NCI-H2227 treated with DMSO at 0.1 percent for 48 hours (cell line): ENCODE results near the gene METTL26.
A peak's percentile ranks its signal among the peaks of the same experiment; 100 is the strongest.

Source experiments
- DNase-seq: peaks from one replicate; lab custom pipeline; 2025; lab: John Stamatoyannopoulos, UW

METTL26 gene

DNA sequence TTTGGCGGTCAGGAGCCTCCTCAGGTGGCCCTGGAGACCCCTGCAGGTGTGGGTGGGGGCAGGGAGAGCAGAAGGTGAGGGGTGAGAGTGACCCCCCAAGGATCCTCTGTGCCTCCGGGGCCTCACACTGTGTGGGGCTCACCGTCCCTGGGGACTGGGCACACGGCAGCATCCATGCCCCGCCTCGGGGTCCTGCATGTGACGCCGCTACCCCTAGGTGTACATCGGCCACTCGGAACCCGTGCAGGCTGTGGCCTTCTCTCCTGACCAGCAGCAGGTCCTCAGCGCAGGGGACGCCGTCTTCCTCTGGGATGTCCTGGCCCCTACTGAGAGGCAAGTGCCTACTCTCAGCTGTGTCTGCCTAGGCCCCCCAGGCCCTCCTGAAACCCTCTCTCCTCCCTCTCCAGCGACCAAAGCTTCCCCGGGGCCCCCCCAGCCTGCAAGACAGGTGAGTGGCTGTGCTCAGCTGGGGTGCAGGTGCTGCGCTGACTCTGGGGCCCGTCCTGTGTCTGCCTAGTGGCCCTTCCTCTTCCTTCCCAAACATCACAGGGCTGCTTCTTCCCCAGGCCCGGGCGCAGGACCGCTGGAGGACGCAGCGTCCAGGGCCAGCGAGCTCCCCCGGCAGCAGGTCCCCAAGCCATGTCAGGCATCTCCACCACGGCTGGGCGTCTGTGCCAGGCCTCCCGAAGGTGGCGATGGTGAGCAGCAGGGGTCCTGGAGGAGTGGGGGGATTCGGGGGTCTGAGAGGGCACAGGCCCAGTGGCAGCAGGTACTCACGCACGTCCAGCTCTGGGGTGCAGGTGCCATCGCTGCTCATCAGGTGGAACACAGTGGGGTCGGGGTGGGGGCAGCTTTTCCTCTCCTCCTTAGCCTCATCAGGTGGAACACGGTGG lies 22.8 kb upstream of the METTL26 start:
- DNase-seq, result no peak

DNA sequence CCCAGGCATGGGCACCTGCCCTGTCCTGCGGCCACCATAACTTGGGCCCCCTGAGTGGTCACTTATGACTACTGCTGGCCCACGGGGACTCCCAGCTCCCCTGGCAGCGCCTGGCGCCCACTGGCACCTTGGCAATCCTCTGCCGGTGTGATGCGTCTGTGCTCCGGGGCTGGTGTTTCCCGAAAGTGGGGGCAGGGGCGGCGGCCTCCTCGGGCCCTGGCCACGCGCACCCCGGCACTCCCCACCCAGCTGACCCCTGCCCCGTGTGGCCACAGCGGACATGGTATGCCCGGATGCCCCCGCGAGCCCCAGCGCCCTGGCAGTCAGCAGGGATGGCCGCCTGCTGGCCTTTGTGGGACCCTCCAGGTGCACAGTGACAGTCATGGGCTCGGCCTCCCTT lies 21.4 kb upstream of the METTL26 start:
- DNase-seq, result no peak

DNA sequence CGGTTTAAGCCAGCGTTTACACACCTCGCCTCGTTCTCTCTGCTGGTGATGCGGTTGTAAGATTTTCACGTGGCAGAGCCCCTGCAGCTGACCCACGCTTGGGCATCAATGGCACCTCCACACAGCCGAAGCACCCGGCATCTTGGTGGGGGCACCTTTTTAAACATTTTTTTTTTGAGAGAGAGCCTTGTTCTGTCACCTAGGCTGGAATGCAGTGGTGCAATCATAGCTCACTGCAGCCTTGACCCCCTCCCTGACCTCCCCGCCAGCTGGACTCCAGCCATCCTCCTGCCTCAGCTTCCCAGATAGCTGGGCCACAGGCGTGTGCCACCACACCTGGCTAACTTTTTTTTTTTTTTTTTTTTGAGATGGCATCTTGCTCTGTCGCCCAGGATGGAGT lies 17.9 kb upstream of the METTL26 start:
- no peak for DNase-seq

DNA sequence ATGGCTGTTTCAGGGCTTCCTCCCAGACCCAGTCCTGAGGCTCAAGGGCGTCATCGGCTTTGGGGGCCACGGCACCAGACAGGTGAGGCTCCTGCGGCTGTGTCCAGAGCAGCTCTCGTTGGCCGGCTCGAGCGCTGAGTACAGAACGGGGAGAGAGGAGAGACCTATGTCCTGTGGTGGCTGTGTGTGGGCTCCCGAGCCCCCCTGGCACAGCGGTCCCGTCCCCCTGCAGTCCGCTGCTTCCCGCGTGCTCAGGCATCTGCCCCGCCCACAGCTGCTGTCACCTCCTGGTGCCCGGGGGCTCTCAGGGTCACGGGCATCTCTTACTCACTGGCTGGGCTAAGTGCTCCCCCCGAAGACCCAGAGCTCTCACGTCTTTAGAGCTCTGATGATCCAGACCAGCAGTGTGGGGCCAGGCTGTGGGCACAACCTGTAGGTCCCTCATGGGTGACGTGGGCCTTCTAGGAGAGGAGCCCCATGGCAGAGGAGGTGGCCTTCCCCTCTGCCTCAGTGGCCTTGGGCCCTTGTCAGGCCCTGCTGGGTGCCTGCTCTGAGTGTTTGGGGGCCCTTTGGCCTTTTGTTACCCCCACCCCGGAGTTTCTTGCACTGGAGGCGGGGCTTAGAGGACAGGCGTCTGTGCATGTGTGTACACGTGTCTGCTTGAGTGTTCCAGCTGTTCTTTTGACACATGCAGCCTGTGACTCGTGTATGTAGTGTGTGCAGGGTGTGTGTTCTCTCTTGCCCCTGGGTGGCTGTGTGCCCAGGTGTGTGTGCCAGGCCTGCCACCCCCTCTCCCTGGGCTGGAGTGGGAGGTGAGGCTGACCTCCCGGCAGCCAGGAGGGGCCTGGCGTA lies 16.6 kb upstream of the METTL26 start:
- no peak for DNase-seq

DNA sequence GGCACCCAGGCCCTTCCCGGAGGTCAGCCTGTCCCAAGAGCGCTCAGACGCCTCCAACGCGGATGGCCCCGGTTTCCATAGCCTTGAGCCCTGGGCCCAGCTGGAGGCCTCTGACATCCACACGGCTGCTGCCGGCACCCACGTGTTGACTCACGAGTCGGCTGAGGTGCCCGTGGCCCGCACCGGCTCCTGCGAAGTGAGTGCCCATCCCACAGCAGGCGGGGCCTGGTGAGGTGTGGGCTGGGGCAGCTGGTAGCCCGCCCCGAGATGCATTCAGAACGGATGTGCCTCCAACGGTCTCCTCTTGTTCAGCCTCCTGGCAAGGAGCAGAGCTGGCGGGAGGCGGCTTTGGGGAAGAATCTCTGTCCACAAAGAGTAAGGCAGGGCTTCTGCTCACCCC lies 15.7 kb upstream of the METTL26 start:
- no peak for DNase-seq

DNA sequence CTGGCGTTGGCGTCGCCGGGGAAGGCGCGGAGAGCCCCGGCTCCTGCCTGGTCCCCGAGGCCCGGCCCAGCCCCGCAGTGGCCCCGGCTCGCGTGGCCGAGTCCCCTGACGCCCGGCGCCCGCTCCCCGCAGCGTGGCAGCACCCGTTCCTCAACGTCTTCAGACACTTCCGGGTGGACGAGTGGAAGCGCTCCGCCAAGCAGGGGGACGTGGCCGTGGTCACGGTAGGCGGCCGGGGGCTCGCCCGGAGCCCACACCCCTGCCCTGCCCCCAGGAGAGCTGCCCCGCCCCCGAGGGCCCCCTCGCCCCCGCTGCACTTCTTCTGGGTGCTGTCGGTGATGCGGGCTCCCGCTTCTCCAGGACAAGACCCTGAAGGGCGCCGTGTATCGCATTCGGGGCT lies 13.5 kb upstream of the METTL26 start:
- DNase-seq, result no peak

DNA sequence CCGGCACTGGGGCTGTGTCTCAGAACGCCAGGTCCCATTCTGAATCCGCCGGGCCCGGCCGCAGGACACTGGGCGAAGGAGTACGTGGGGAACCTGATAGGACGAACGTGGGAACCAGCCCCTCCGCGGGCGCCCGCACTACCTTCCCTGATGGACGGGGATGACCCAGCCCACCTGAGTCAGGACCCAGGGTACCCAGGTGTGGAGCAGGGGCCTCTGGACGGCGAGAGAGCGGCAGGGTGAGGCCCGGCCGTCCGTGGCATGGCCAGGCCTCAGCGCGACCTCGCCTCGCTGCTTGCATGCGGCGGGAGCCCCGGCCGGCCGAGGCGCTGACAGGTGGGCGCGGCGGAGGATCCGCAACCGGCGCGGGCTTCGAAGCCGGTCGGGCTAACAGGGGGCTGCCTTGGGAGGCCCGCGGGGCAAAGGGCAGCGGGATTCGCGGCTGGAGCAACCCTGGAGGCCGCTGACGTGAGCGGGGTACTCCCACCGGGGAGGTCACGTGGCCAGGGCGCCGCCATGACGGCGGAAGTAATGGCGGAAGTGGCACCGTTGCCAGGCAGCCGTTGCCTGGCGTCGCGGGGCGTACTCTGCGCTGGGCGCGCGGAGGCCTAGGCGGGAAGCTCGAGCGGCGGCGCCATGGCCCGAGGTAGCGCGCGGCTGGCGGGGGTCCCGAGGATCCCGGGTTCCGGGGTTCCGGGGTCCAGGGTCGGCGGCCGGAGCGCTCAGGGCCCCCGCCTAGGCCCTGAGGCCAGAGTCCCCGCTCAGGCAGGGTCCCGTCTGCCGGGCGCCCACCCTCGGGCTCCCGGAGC lies 12.9 kb upstream of the METTL26 start, which contains the start of gene WDR90:
Gene WDR90 (plus strand): TSS at position 585 of the 809 bp plus-strand sequence. CDS start 52 bp downstream, at position 637.
- peak; percentile 89 for DNase-seq

DNA sequence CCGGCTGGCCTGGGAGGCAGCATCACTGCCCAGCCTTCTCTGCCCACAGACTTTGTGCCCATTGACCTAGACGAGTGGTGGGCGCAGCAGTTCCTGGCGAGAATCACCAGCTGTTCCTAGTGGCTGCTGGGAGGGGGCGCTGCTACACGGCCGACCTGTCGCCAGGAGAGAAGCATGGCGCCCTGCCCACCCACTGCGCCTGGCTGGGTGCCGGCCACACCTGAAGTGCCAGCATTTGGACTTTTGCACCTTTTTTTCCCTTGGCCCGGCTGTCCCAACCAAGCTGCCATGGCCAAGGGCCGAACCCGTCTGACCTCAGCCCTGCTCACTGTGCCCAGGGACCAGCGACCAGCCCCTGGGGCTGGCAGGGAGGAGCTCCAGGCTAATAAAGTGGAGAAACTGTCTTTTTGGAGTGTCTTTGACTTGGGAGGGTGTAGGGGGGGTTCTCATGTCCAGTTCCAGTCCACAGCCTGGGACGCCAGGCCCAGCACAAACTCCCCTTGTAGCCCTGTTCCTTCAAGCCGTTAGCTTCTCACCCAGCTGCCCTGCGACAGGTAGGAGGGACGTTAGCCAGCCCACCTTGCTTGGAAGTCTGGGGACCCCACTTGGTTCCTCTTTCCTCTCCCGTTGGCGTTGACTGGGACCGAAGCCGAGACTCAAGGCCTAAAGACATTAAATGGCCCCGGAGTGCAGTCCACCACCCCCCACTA lies 12.1 kb upstream of the METTL26 start:
- peak; percentile 7 for DNase-seq

DNA sequence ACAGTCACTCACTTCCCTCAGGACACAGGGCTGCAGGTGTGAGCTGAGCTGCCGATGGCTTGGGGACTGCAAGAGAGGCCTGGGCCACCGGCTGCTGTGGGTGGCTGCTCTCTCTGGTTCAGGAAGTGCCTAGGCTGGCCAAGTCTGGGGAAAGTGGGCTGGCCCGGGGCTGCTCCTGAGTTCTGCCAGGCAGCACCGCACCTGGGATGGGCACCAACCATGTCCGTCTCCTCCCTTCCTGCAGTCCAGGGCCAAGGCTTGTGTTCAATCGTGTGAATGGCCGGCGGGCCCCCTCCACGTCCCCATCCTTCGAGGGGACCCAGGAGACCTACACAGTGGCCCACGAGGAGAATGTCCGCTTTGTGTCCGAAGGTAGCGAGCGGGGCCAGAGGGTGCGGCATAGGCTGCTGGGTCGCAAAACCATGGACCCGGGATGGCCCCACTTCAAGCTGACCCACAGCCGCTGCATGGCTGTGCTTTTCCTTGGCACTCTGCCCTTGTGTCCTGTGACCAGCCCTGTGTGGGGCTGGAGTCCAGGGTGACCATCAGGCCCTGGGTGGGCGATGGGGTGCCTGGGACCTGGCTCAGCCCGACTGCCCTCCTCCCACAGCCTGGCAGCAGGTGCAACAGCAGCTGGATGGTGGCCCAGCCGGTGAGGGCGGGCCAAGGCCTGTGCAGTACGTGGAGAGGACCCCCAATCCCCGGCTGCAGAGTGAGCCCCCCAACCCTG lies 11.2 kb upstream of the METTL26 start:
- DNase-seq, result no peak

DNA sequence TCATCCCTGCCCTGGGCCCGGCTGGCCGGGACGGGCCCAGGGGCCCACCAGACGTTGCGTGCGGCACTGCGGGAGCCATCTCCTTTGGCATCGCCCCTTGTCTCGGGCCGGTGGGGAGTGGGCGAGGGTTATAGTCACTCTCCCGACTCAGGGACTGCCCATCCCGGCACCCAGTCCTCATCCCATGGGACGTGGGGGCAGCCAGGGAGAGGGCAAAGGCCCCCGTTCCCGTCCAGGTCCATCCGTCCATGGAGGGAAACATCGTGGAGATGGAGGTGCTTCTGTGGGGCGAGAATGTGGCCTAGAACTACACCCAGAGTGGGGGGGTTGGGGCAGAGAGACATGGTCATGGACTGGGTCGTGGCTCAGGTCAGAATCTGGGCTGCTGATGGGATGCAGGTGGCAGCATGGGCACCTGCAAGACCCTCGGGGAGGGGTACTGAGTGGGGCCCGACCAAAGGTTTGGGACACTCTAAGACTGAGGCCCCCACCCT lies 10.6 kb upstream of the METTL26 start:
- no peak for DNase-seq

DNA sequence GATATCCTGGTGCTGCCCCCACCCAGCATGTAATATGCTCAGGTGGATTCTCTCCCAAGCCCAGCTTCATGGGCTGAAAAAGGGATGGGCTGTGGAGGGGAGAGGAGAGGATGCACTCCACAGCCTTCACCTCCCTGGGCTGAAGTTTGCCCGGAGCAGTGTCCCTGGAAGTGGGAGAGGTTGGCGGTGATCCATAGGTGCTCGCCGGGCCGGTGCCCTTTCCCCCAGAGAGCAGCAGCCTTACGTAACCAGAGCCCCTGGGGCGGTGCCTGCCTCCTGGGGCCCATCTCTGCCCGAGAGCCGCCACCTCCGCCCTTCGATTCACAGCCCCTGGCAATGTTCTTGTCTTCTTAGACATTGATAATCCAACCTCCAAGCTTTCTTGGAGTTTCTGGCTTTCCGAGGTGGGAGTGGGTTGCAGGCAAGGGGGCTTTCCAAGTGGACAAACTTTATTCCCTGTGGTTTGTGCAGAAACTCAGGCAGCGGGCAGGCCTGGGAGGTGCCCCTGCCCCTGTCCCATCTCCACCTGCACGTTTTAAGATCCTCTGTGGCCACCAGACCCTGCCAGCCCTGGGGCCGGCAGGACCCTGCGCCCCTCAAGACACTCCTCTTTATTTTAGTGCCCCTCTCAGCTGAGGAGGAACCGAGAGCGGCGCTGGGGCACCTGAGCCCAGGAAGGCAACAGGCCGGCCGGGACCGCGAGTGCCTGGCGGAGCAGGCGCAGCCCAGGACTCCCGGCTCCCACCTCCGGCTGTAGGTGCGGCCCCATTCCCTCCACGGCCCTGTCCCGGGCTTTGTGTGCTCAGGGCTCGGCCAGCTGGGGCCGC lies 10.0 kb upstream of the METTL26 start:
- no peak for DNase-seq

DNA sequence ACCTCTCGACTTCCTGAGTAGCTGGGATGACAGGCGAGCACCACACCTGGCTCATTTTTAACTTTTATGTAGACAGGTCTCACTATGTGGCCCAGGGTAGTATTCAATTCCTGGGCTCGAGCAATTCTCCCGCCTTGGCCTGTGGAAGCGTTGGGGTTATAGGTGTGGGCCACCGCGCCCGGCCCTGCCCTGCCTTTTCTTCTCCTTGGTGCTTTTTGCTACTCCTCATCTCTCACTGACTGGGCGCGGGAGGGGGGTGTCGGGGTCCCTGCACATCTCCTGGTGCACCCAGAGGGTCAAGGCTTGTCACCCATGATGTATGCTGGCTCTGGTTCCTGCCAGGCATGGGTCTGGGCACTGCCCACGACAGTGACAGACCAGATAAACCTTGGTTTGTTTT lies 8.5 kb upstream of the METTL26 start:
- no peak for DNase-seq

DNA sequence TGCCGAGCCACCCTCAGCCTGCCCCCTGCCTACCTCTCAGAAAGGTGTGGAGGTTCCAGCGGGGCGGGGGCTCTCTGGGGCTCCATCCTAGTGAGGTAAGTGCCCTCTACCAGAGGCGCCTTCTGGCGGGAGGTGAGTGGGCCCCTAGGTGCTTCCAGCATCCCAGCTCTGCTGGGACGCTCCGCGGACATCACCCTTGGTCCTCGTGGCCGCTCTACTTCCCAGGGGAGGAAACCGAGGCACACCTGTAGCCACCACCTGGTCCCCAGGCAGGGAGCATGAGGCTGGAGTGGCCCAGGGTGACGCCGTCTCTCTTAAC lies 6.9 kb upstream of the METTL26 start:
- DNase-seq, result no peak

DNA sequence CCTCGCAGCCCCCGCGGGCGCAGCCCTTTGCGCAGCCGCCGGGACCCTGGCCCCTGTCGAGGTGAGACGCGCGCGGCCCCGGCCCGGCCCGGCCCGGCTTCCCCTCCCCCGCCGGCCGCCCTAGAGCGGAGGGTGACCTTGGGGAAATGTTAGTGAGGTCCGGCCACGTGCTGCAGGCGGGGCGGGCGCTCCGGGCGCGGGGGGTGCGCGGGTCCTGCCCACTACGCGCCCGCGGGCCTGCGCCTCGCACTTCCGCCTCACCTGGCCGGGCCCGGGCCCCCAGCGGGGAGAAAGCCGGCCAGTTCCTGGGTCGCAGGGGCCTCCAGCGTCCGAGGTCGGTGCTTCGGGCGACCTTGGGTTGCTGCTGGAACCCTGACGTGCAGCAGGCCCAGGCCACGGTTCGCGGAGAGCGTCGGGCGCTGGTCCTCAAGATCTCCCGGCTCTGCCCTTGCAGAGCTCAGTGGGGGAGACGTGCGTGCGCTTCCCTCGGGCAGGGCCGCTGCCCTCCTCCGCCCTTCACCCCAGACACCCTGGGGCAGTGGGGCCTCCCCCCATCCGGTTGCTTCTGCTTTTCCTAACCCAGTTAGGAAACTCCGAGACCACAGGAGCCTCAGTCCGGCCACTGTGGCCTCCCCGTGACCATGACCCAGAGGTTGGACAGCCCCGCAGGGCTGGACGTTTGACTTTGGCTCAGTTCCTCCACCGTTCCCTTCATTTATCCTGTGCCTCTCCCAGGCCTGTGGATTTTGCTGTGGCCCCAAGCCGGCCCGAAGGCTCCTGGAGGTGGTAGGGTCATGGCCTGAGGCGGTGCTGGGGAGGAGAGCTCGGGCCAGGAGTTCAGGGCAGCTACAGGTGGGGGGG lies 6.3 kb upstream of the METTL26 start:
- no peak for DNase-seq

DNA sequence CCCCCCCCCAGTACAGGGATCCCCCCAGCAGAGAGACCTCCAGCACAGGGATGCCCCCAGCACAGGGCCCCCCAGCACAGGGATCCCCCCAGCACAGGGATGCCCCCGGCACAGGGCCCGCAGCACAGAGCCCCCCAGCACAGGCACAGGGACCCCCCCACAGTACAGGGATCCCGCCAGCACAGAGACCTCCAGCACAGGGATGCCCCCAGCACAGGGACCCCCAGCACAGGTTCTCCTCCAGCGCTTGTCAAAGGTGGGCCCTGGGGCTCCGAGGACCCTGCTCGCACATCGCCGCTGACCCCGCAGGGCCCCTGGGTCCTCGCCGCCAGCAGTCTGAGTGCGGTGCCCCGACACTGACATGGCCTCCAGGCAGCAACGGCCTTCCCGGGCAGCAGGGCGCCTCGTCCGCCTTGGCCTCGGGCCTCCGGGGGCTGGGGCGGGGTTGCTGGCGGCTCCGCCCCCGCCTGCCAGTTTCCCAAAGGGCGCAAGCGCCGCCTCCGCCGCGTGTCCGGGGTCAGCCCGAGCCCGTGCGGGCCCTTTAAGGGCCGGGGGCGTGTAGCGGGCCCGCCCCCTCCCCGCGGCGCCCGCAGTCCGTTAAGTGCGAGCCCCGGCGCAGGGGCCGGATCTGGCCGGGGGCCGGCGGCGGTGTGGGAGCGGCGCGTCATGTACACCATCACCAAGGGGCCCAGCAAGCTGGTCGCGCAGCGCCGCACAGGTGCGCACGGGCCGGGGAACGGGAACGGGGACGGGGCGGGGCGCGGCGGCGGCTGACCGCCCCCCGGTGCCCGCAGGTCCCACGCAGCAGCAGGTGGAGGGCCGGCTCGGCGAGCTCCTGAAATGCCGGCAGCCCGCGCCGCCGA lies 5.5 kb upstream of the METTL26 start, which contains the start of gene MCRIP2:
Gene MCRIP2 (plus strand): TSS at position 503 of the 863 bp plus-strand sequence. CDS start 164 bp downstream, at position 667.
- DNase-seq, result peak; percentile 55

DNA sequence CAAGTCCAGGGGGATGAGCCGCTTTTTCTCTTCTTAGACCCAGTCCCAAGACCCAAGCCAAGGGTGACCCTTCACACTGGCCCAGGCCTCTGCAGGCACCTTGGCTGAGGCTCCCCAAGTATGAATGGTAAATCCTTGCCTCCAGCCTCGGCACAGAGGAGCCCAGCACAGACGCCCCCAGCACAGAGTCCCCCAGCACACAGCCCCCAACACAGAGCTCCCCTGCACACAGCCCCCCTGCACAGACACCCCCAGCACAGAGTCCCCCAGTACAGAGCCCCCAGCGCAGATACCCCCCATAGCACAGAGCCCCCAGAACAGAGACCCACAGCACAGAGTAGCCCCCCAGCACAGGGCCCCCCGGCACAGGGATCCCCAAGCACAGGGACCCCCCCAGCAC lies 4.5 kb upstream of the METTL26 start:
- DNase-seq, result no peak

DNA sequence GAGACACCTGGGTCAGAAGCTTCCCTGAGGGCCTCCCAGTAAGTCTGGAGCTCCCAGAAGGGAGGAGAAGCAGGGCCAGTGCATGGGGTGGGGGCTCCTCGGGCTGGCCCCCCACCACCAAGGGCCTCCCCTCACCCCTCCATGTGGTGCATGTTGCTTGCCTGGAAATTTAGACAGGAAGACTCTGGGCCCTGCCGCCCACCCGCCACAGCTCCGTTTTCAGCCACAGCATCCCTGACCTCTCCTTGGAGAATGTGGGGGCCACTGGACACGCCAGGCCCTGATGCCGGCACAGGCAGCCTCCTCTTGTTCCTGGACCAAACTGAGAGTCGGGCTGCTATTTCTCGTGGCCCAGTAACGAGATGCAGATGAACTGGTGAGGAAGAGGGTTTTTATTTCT lies 2.7 kb upstream of the METTL26 start:
- DNase-seq, result no peak

DNA sequence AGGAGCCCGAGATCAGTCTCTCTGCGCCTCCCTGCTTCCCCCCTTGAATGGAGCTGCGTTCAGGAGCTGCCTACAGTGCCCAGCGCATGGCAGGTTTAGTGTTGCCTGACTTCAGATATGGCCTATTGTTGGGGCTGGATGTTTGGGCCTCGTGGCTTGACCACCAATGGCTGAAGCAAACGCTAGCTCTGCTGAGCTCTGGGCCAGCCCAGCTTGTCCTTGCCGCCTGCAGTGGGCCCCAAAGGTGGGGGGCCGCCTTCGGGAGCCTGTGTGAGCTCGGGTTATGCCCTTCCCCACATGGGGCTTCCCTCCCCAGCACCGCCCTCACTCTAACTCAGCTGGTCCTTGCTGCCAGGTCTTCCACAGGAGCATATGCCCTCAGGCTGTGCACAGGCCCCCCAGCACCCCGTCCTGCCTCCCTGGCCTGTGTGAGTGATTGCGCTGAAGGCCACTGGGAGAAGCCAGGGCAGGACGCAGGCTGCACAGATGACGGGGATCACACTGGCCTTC lies 2.0 kb upstream of the METTL26 start:
- no peak for DNase-seq
